ENCODE results near the gene MTHFSD. TPM values are rescaled to one million over a fixed set of nuclear protein-coding genes. Genes with fewer than 3 reads are reported as not detected.

The MTHFSD gene
- total RNA-seq, 1 donor from 2014 or later = 8.1 TPM

DNA sequence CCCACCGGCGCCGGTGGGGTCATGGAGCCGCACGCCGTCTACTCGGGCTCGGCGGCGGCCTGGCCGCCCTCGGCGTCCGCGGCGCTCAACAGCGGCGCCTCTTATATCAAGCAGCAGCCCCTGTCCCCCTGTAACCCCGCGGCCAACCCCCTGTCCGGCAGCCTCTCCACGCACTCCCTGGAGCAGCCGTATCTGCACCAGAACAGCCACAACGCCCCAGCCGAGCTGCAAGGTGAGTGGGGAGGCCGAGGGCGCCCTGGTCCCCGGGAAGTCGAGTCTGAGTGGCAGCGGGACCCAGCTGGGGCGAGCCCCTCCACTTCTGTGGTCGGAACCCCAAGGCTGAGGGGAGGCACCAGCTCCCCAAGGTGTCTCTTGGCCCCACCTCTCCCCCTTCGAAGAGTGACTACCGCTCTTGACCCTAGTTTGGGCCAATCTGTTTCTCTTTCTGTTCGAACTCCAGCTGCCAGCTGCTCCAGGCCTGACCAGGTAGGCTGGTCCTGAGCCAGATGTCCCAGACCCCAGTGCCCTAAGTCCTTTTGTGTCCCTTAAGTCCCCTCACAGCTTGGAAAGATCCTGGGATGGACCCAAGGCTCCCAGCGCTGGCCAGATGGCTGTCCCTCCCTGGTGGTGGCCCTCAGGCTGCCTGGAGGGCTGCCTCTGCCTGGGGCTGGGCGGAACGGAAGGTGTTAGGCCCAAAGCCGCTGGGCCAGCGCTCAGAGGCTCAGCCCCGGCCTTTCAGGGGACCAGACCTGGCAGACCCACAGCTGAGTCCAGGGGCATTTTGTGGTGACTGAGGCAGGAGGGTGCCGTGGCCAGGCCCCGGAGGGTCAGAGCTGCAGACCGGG is 43.5 kb downstream of the MTHFSD start:
- no peaks in the 10 kb centered on the region for H3K9me3 Mint-ChIP-seq (ENCODE audit: low read depth)
- H3K4me3 Mint-ChIP-seq (ENCODE audit: unreplicated experiment) = no peak overlapping the region
- H3K36me3 Mint-ChIP-seq (ENCODE audit: low read depth) = peaks cover 2% of the 10 kb centered on the region
- DNase-seq (ENCODE audit: low spot score) = no peak
- H3K27me3 Mint-ChIP-seq (ENCODE audit: low read depth) = peaks cover 56% of the 10 kb centered on the region
- H3K27ac Mint-ChIP-seq (ENCODE audit: unreplicated experiment) = no peak overlapping the region
- peaks cover 14% of the 10 kb centered on the region for H3K4me1 Mint-ChIP-seq (ENCODE audit: low read depth)
- TF ChIP-seq, protein P1, sequence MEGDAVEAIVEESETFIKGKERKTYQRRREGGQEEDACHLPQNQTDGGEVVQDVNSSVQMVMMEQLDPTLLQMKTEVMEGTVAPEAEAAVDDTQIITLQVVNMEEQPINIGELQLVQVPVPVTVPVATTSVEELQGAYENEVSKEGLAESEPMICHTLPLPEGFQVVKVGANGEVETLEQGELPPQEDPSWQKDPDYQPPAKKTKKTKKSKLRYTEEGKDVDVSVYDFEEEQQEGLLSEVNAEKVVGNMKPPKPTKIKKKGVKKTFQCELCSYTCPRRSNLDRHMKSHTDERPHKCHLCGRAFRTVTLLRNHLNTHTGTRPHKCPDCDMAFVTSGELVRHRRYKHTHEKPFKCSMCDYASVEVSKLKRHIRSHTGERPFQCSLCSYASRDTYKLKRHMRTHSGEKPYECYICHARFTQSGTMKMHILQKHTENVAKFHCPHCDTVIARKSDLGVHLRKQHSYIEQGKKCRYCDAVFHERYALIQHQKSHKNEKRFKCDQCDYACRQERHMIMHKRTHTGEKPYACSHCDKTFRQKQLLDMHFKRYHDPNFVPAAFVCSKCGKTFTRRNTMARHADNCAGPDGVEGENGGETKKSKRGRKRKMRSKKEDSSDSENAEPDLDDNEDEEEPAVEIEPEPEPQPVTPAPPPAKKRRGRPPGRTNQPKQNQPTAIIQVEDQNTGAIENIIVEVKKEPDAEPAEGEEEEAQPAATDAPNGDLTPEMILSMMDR (IDR thresholded peaks at IDR 0.05) = no peak

DNA sequence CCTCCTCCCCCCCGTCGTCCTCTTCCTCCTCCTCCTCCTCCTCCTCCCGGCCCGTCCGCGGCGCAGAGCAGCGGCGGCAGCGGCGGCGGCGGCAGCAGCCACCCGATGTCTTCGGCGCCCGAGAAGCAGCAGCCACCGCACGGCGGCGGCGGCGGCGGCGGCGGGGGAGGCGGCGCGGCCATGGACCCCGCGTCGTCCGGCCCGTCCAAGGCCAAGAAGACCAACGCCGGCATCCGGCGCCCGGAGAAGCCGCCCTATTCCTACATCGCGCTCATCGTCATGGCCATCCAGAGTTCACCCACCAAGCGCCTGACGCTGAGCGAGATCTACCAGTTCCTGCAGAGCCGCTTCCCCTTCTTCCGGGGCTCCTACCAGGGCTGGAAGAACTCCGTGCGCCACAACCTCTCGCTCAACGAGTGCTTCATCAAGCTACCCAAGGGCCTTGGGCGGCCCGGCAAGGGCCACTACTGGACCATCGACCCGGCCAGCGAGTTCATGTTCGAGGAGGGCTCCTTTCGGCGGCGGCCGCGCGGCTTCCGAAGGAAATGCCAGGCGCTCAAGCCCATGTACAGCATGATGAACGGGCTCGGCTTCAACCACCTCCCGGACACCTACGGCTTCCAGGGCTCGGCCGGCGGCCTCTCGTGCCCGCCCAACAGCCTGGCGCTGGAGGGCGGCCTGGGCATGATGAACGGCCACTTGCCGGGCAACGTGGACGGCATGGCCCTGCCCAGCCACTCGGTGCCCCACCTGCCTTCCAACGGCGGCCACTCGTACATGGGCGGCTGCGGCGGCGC is 44.4 kb downstream of the MTHFSD start, which contains the start of gene FOXF1:
Gene FOXF1 (plus strand): TSS at position 63 of the 797 bp plus-strand sequence. CDS start 43 bp downstream, at position 106.
- DNase-seq (ENCODE audit: low spot score) = no peak
- peak within 1 kb of the TSS; percentile 62 for H3K4me3 Mint-ChIP-seq (ENCODE audit: unreplicated experiment)
- H3K36me3 Mint-ChIP-seq (ENCODE audit: low read depth) = peaks cover 2% of the 10 kb centered on the region
- peaks cover 59% of the 10 kb centered on the region for H3K27me3 Mint-ChIP-seq (ENCODE audit: low read depth)
- TF ChIP-seq, protein P1 (IDR thresholded peaks at IDR 0.05) = no peak
- no peak within 1 kb of the TSS for H3K27ac Mint-ChIP-seq (ENCODE audit: unreplicated experiment)
- peaks cover 19% of the 10 kb centered on the region for H3K4me1 Mint-ChIP-seq (ENCODE audit: low read depth)
- H3K9me3 Mint-ChIP-seq (ENCODE audit: low read depth) = no peaks in the 10 kb centered on the region

DNA sequence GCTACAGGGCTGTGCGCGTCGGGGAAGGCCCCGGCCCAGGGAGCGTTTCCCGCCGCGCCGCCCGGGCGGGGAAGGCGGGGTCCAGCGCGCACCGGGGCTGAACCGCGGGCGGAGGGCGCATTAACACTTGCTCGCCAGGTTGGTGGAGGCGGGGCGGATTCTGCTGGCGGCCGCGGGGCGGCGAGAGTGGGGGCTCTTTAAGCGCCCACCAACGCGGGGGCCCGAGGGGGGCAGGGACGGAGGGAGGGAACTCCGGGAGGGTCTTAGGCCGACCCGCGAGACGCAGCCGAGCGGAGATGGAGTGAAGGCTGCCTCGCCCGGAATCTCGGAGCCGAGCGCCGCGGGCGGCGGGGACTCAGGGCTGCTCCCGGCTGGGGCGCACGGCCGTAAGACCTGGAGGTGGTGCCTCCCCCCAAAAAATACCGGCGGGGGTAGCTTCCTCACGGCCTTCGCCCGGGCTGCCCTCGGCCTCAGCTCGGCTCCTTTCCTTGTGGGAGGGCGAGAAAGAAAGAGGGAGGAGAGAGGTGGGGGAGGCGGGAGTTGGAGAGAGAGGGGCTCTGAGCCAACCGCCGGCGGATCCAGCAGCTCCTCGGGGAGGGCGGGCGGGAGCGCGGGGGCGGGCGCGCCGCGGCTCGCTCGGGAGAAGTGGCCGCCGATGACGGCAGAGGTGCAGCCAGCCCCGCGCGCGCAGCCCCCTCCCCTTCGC is 45.1 kb downstream of the MTHFSD start:
- Mint-ChIP-seq H3K4me1 (ENCODE audit: low read depth) (peaks cover 22% of the 10 kb centered on the region), H3K36me3 (ENCODE audit: low read depth) (peaks cover 2% of the 10 kb centered on the region), H3K4me3 (ENCODE audit: unreplicated experiment) (peak overlapping the region; percentile 62), H3K9me3 (ENCODE audit: low read depth) (no peaks in the 10 kb centered on the region), H3K27me3 (ENCODE audit: low read depth) (peaks cover 59% of the 10 kb centered on the region), H3K27ac (ENCODE audit: unreplicated experiment) (no peak overlapping the region)
- DNase-seq (ENCODE audit: low spot score) = no peak
- TF ChIP-seq, protein P1 (IDR thresholded peaks at IDR 0.05) = no peak

DNA sequence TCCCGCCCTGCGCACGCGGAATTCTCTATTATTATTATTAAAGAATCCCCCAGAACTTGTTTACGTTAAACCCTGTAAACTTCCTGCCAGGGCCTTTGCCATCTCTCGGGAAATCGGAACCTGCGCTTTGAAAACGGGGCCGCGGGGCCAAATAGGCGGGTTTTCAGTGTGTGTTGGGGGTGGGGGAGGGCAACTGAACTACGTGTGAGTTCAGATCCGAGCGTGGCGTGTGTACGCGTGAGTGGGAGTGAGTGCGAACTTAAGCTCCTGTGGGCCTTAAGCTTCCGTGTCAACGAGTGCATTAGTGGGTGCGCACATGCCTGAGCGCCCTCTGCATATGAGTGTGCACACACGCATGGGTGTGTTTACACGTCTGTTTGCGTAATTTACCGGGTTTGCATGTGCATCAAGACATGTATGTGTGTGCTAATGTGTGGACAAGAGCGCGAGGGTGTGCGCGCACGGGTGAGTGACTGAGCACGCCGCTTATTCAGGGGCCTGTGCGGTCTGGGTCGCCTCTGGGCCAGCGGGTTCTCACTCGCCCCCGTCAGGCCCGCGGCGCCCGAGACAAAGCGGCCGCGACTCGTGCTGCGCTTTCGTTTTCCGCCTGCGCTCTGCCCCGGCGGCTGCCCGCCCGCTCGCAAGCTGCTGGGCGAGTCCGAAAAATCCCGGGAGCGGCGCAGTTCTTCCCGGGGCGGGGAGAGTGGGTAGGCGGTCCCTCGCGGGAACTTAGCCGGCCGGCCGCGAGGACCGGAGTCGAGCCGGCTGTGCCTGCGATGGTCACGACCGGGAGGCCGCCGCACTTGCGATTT is 45.9 kb downstream of the MTHFSD start:
- Mint-ChIP-seq H3K4me1 (ENCODE audit: low read depth) (peaks cover 22% of the 10 kb centered on the region), H3K36me3 (ENCODE audit: low read depth) (peaks cover 2% of the 10 kb centered on the region), H3K27ac (ENCODE audit: unreplicated experiment) (no peak overlapping the region), H3K4me3 (ENCODE audit: unreplicated experiment) (peak overlapping the region; percentile 62), H3K27me3 (ENCODE audit: low read depth) (peaks cover 60% of the 10 kb centered on the region), H3K9me3 (ENCODE audit: low read depth) (no peaks in the 10 kb centered on the region)
- TF ChIP-seq, protein P1 (IDR thresholded peaks at IDR 0.05) = no peak
- DNase-seq (ENCODE audit: low spot score) = no peak
